Raji (cell line): ENCODE results near the gene HMOX2.

ENCODE experiments used
- POLR2A ChIP-seq: IDR thresholded peaks from 2 replicates; pipeline ENCODE4 v1.6.1; 2011; ENCODE audit warnings: low read depth, low read length, control low read depth; ENCODE audit not compliant: insufficient read depth

Gene HMOX2

DNA sequence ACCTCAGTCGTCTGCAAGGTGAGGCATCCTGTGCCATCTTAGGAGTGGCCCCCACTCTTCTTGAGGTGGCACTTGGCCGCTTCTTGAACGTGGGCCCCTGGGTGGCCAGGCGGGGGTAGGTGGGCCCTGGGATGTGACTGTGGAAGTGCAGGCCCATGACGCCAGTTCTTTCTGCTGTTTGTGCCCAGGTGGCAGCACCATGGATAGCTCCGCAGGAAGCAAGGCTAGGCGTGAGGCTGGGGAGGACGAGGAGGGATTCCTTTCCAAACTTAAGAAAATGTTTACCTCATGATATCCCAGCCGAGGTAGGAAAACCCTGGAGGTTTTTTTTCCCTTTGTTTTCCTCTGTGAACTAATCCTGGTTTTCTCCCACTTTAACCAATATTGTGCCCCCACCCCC, 21.6 kb upstream of the HMOX2 start:
- no peak for TF ChIP-seq POLR2A

DNA sequence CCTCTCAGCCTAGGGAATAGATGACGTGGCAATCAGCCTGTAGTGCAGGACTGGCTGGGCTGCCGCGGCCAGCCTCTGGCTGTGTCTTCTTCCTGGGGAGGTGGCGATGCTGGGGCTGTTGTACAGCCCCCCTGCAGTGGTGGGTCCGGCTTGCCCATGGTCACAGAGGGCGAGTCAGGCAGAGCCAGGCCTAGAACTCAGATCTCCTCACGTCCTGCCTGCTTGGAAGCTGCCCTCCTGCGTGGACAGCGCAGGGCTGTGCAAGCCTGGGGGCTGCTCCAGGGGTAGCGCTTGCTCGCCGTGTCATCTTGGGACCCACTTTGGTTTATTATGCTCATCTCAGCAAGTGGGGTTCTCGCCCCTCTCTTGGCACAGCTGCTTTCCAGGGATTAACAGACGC, 21.1 kb upstream of the HMOX2 start:
- TF ChIP-seq POLR2A, result no peak

- no peak for TF ChIP-seq POLR2A
Observed at GRCh38 chr16:4455951-4456350, 20.2 kb upstream of the HMOX2 start.

- TF ChIP-seq POLR2A, result no peak
Observed at GRCh38 chr16:4460936-4461249, 15.3 kb upstream of the HMOX2 start.

GRCh38 chr16:4461250-4462085, 14.7 kb upstream of the HMOX2 start:
- no peak for TF ChIP-seq POLR2A

GRCh38 chr16:4463522-4464163, 12.6 kb upstream of the HMOX2 start:
- TF ChIP-seq POLR2A, result no peak

DNA sequence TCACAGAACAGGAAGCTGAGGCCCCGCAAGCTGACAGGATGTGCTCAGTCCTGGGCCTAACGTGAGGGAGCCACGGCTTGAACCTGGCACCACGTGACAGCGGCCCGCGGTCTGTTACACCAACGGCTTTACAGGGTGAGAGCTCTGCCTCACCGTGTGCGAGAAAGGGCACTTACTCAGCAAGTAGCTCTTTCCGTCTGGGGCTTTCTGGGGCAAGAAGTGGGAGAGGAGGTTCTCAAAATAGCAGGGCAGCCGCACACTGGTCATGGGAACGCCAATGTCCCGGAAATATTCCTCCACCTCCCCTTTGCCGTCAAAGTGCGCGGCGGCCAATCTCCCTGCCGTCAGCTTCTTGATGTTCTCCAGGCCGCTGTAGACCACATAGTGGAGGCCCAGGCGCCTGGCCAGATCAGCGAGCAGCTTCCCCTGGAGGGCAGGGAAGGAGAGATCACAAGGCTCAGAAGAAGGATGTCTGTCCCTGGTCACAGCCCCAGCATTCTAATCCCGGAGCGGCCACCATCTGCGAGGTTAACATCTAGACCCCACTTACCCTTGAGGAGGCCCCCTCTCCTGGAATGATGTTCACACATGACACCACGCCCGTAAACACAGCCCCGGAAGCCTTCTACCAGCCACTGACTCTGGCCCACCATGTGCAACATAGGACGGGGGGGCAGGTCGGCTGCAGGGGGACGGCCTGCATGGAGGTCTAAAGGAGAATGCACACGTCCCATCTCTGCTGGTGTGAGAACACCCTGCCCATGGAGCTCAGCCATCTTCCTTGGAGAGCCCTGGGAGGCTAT, 10.0 kb upstream of the HMOX2 start:
- no peak for TF ChIP-seq POLR2A

GRCh38 chr16:4467916-4468315, 8.3 kb upstream of the HMOX2 start:
- TF ChIP-seq POLR2A, result no peak

DNA sequence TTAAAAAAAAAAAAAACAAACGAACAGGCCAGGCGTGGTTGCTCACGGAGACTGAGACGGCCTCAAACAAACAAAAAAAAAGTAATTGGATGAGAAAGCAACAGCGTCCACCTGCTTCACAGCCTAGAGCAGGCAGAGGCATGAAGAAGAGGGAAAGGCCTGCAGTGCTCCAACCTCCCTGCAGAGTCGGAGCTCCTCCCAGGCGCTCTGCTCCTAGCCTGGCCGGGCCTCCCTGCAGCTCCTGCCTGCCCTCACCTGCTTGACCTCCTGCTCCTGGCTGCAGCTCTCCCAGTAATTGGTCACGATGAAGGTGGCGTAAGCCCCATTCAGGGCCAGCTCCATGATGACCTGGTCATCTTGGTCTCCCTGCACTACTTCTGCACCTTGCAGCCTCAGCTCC, 7.2 kb upstream of the HMOX2 start:
- no peak for TF ChIP-seq POLR2A

GRCh38 chr16:4471869-4472268, 4.3 kb upstream of the HMOX2 start:
- no peak for TF ChIP-seq POLR2A

GRCh38 chr16:4472880-4473279, 3.3 kb upstream of the HMOX2 start:
- no peak for TF ChIP-seq POLR2A

DNA sequence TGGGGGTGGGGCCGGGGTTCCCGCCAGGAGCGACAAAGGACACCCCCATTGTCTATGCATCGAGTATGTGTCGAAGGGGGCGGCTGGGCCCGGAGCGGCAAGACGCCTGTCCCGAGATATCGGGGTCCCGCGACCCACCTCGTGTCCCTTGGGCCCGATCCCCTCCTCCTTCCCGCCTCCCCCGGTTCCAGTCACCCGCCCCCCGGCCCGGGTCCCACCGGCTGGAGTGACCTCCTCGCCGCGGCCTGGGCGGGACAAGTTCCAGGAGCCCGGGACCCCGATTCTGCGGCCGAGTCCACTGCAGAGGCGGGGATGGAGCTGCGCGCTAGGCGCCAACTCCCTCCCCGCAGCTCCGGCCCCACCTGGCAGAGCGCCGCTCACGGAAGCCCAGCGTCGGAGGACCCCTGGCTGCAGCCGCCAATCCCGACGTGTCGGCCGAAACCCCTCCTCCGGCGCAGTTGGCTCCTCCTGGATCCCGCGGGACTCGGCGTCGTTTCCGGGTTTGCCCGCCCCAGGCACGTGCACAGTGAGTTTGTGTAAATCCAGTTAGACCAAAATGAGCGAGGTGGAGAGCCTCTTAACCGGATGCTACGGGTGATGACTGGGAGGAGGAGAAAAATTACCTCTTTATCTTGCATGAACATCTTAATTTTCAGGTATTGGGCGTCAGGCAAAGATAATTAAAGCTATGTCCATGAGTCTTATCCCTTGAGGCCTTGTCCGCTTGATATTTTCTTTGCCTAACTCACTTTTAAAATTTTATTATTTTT, 1.8 kb upstream of the HMOX2 start, which contains the start of gene NMRAL1:
Gene NMRAL1 (minus strand): TSS at position 434 of the 770 bp plus-strand sequence. CDS start 493 bp downstream, outside the sequence.
- peak; percentile 85 for TF ChIP-seq POLR2A

DNA sequence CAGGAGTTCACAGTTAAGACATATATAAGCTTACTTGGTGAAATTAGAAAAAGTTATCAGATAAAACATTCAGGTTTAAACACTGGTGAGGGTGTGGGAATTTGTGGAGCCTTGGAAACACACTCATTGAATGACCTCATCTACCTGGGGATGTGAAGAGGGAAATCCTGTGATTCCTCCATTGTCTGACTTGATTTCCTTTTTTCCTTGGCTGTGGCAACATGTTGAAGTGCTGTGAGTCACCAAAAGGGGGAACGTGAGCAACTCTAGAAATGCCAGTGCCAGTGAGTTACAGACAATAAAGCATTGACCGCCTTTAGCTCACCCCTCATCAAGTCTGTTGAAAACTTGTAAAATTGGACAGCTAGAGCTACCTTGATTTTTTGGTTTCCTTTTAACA, 1.8 kb downstream of the HMOX2 start:
- no peak for TF ChIP-seq POLR2A

DNA sequence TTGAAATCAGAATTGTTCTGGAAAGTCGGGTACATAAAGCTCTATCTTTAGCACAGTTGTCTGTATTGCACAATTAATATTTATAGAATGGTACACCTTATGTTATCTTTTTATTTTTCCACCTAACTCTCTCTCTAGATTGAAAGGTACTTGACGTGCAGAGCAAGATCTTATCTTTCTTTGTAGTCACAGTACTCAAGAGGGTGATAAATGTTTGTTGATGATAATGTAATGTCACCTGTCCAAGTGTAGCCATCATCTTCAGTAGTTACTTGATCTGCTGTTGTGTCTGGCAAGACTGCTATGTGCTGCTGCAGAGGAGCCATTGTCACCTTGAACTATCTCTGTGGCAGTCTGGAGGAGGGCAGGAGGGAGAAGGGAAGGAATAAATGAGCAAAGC, 5.3 kb downstream of the HMOX2 start:
- TF ChIP-seq POLR2A, result no peak

- TF ChIP-seq POLR2A, result no peak
Observed at GRCh38 chr16:4481963-4482362, 5.8 kb downstream of the HMOX2 start.
